ENCODE measurements around the gene PPM1B.

GRCh38 chr2:44244135-44244871 is 75.6 kb downstream of the PPM1B start:
- TF ChIP-seq CTCF (IDR thresholded peaks at IDR 0.05) = peak in 3 of 4 experiments; percentile 27 to 67 (median 61)
- TF ChIP-seq POLR2A (IDR thresholded peaks at IDR 0.05) = no peak
